HepG2 (cell line): ENCODE measurements around the gene SYTL1.

ENCODE experiments used
- CEBPB ChIP-seq: IDR thresholded peaks from 2 replicates; pipeline ENCODE4 v1.6.1; 2011; ENCODE audit warnings: low read depth, low read length, improper control_type of control experiment, borderline replicate concordance
- CTCF ChIP-seq: sonication (generic); formaldehyde crosslinking; IDR thresholded peaks from 2 replicates; pipeline ENCODE4 v1.5.0; 2020; ENCODE audit warnings: mild to moderate bottlenecking, missing genetic modification reagents, moderate library complexity
- MTA3 ChIP-seq: sonication (generic); formaldehyde crosslinking; IDR thresholded peaks from 2 replicates; pipeline ENCODE4 v1.4.0; 2020; ENCODE audit warnings: missing genetic modification reagents
- ZNF331 ChIP-seq: sonication (generic); formaldehyde crosslinking; IDR thresholded peaks from 2 replicates; pipeline ENCODE4 v1.4.0; 2020; ENCODE audit warnings: missing genetic modification reagents
- TF ChIP-seq, protein P1 (sequence below): sonication (generic); formaldehyde crosslinking; IDR thresholded peaks from 2 replicates; pipeline ENCODE4 v1.8.1; 2023; ENCODE audit warnings: mild to moderate bottlenecking, missing genetic modification reagents
- TF ChIP-seq, protein P2 (sequence below): sonication (generic); formaldehyde crosslinking; IDR thresholded peaks from 2 replicates; pipeline ENCODE4 v1.4.0; 2020; ENCODE audit warnings: missing genetic modification reagents, mild to moderate bottlenecking, borderline replicate concordance

DNA sequence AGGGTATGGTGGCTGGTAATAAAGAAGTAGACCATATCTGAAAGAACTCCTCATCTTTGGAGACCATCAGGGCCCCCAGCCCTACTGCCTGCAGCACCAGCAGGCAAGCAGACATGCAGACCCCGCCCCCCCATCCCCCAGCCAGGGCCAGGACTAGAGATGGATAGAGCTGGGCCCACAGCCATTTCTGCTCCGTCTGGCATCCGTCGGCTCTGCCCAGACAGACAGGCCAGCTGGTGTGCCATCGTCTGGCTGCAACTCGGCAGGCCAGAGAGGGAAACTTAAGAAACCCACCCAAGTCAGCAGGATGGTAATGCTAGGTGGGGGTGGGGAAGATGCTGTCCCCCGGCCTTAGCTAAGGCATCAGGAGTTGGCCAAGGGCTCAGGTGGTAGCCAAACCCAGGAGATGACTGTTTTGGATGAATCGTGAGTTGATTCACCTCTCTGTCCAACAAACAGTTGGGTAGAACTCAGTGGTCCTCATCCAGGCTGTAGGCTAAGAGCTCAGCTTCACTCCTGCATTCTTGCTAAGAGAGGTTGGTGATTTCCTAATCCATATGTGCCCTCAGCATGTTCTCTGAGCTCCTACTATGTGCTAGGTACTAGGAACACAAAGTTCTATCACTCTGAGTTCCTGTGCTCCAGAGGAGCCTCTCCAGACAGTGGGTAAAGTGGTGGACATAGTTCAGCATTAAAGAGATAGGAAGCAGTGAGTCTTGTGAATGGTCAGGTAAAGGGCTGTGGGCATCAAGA lies 43.0 kb upstream of the SYTL1 start:
- TF ChIP-seq CTCF (CRISPR knock-in tag) (no peak), ZNF331 (no peak), MTA3 (CRISPR knock-in tag) (no peak), CEBPB (no peak)
- TF ChIP-seq, protein P1, sequence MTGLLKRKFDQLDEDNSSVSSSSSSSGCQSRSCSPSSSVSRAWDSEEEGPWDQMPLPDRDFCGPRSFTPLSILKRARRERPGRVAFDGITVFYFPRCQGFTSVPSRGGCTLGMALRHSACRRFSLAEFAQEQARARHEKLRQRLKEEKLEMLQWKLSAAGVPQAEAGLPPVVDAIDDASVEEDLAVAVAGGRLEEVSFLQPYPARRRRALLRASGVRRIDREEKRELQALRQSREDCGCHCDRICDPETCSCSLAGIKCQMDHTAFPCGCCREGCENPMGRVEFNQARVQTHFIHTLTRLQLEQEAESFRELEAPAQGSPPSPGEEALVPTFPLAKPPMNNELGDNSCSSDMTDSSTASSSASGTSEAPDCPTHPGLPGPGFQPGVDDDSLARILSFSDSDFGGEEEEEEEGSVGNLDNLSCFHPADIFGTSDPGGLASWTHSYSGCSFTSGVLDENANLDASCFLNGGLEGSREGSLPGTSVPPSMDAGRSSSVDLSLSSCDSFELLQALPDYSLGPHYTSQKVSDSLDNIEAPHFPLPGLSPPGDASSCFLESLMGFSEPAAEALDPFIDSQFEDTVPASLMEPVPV: no peak
- TF ChIP-seq, protein P2, sequence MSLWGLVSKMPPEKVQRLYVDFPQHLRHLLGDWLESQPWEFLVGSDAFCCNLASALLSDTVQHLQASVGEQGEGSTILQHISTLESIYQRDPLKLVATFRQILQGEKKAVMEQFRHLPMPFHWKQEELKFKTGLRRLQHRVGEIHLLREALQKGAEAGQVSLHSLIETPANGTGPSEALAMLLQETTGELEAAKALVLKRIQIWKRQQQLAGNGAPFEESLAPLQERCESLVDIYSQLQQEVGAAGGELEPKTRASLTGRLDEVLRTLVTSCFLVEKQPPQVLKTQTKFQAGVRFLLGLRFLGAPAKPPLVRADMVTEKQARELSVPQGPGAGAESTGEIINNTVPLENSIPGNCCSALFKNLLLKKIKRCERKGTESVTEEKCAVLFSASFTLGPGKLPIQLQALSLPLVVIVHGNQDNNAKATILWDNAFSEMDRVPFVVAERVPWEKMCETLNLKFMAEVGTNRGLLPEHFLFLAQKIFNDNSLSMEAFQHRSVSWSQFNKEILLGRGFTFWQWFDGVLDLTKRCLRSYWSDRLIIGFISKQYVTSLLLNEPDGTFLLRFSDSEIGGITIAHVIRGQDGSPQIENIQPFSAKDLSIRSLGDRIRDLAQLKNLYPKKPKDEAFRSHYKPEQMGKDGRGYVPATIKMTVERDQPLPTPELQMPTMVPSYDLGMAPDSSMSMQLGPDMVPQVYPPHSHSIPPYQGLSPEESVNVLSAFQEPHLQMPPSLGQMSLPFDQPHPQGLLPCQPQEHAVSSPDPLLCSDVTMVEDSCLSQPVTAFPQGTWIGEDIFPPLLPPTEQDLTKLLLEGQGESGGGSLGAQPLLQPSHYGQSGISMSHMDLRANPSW (CRISPR knock-in tag): no peak
